HFFc6 (cell line): ENCODE data around the gene KRTAP10-12. TPM values are rescaled to one million over a fixed set of nuclear protein-coding genes. Genes with fewer than 3 reads are reported as not detected.

Experiments used
- DNase-seq: peaks from one replicate; pipeline ENCODE4 v3.0.0-alpha.2; 2018
- H3K27ac Mint-ChIP-seq: 2 replicates; pipeline ENCODE4 v1.8.0; 2020; ENCODE audit warnings: mild to moderate bottlenecking, mixed read lengths
- H3K27me3 Mint-ChIP-seq: 2 replicates; pipeline ENCODE4 v1.8.0; 2021; ENCODE audit warnings: mild to moderate bottlenecking, moderate library complexity, mixed read lengths; ENCODE audit not compliant: insufficient read depth
- H3K36me3 Mint-ChIP-seq: 2 replicates; pipeline ENCODE4 v1.8.0; 2021; ENCODE audit warnings: low read depth, mixed read lengths
- H3K4me1 Mint-ChIP-seq: 2 replicates; pipeline ENCODE4 v1.8.0; 2020; ENCODE audit warnings: low read depth, mixed read lengths
- H3K4me3 Mint-ChIP-seq: 2 replicates; pipeline ENCODE4 v1.8.0; 2020; ENCODE audit warnings: mild to moderate bottlenecking, moderate library complexity, mixed read lengths
- H3K9me3 Mint-ChIP-seq: 2 replicates; pipeline ENCODE4 v1.8.0; 2020; ENCODE audit warnings: mild to moderate bottlenecking, mixed read lengths
- CTCF ChIP-seq: fragments of 200-600 bp; sonication (generic); IDR thresholded peaks from 2 replicates; pipeline ENCODE4 v1.5.0; 2021; ENCODE audit warnings: antibody characterized with exemption, mild to moderate bottlenecking
- total RNA-seq, 6 experiments: library from RNA; stranded (reverse); fragmentation: NEBNext Ultra II Directional; extraction: Animal tissue kit (Norgen Biotek cat#: 25700); gene quantifications; 2 replicates in 1 of 6; 3 replicates in 5 of 6; pipeline ENCODE4 v1.2.3, GENCODE V29; 2021

The KRTAP10-12 gene
- total RNA-seq, 6 experiments from 2014 or later, result not detected

GRCh38 chr21:44677881-44678280 is 19.1 kb upstream of the KRTAP10-12 start:
- Mint-ChIP-seq H3K27ac (no peak overlapping the region), H3K27me3 (peaks cover 42% of the 10 kb centered on the region)

GRCh38 chr21:44681152-44681551 is 15.8 kb upstream of the KRTAP10-12 start:
- H3K27me3 Mint-ChIP-seq, result peaks cover 51% of the 10 kb centered on the region
- TF ChIP-seq CTCF, result no peak

More at GRCh38 chr21:44677881-44678280, 19.1 kb upstream of the KRTAP10-12 start:
- no peak overlapping the region for H3K4me3 Mint-ChIP-seq
- TF ChIP-seq CTCF, result no peak
- peaks cover 11% of the 10 kb centered on the region; the same call in 1 of the 2 replicates for H3K9me3 Mint-ChIP-seq
- 0 out of 2 replicates have a peak, but pooled peaks cover 1% of the 10 kb centered on the region for H3K36me3 Mint-ChIP-seq
- no peaks in the 10 kb centered on the region for H3K4me1 Mint-ChIP-seq
- DNase-seq, result no peak

GRCh38 chr21:44681861-44682579 is 15.0 kb upstream of the KRTAP10-12 start, which contains the start of gene KRTAP12-1:
Gene KRTAP12-1, minus strand, starts transcription at chr21:44682163. Its CDS starts 40 bp downstream, at chr21:44682123.
- Mint-ChIP-seq H3K4me1 (no peaks in the 10 kb centered on the region), H3K9me3 (no peaks in the 10 kb centered on the region), H3K4me3 (no peak within 1 kb of the TSS), H3K27me3 (peaks cover 50% of the 10 kb centered on the region), H3K27ac (no peak within 1 kb of the TSS), H3K36me3 (no peaks in the 10 kb centered on the region)
- TF ChIP-seq CTCF, result no peak
- no peak for DNase-seq

More at GRCh38 chr21:44681152-44681551, 15.8 kb upstream of the KRTAP10-12 start:
- Mint-ChIP-seq H3K9me3 (no peaks in the 10 kb centered on the region), H3K4me1 (no peaks in the 10 kb centered on the region), H3K4me3 (no peak overlapping the region), H3K27ac (no peak overlapping the region), H3K36me3 (no peaks in the 10 kb centered on the region)
- DNase-seq, result no peak

- Mint-ChIP-seq H3K9me3 (no peaks in the 10 kb centered on the region), H3K27ac (no peak overlapping the region), H3K4me3 (no peak overlapping the region), H3K36me3 (no peaks in the 10 kb centered on the region), H3K27me3 (peaks cover 53% of the 10 kb centered on the region), H3K4me1 (no peaks in the 10 kb centered on the region)
- no peak for TF ChIP-seq CTCF
- no peak for DNase-seq
Measured at GRCh38 chr21:44682580-44683151, 14.3 kb upstream of the KRTAP10-12 start.

GRCh38 chr21:44684077-44684476 is 12.9 kb upstream of the KRTAP10-12 start:
- DNase-seq, result no peak
- no peak overlapping the region for H3K4me3 Mint-ChIP-seq
- H3K27me3 Mint-ChIP-seq, result peaks cover 53% of the 10 kb centered on the region
- no peaks in the 10 kb centered on the region for H3K36me3 Mint-ChIP-seq
- no peaks in the 10 kb centered on the region for H3K9me3 Mint-ChIP-seq
- no peaks in the 10 kb centered on the region for H3K4me1 Mint-ChIP-seq
- H3K27ac Mint-ChIP-seq, result no peak overlapping the region
- TF ChIP-seq CTCF, result no peak
